H1 (cell line): ENCODE data around the gene TMEM30A. TPM values are rescaled to one million over a fixed set of nuclear protein-coding genes. Genes with fewer than 3 reads are reported as not detected.
A peak's percentile ranks its signal among the peaks of the same experiment; 100 is the strongest.

Source experiments
- CTCF ChIA-PET: fragments of 300-600 bp; sonication (Branson Sonifier 250); formaldehyde crosslinking; loops from one replicate; lab custom pipeline; 2021; ENCODE audit not compliant: partially characterized antibody; lab: Charles Lee
- POLR2A ChIA-PET: fragments of 300-600 bp; sonication (Branson Sonifier 250); formaldehyde crosslinking; loops from one replicate; lab custom pipeline; 2021; ENCODE audit warnings: inconsistent platforms; ENCODE audit not compliant: partially characterized antibody; lab: Charles Lee
- DNase-seq, 2 experiments: peaks; one replicate each; pipeline versions ENCODE4 v3.0.0 to v3.0.0-alpha.2; 2010 to 2022; ENCODE audit warnings: low spot score in 2 of 2, low read depth in 1 of 2, mixed read lengths in 1 of 2
- FAIRE-seq: peaks from 2 replicates; lab custom pipeline; 2011; peaks lifted over from hg19 to GRCh38; lab: Jason Lieb, UNC
- H2AFZ ChIP-seq: 2 replicates; pipeline ENCODE4 v1.8.1; 2012; ENCODE audit warnings: low read length, inconsistent platforms
- H2AK5ac ChIP-seq: 2 replicates; pipeline ENCODE4 v1.6.1; 2013; ENCODE audit warnings: low read depth, low read length
- H2BK120ac ChIP-seq: replicated peaks from 2 replicates; pipeline ENCODE3; 2013; ENCODE audit warnings: low read depth, low read length, inconsistent platforms
- H2BK12ac ChIP-seq: 2 replicates; pipeline ENCODE4 v1.6.1; 2013; ENCODE audit warnings: low read depth, low read length
- H2BK15ac ChIP-seq: 2 replicates; pipeline ENCODE4 v1.6.1; 2013; ENCODE audit warnings: low read length
- H2BK20ac ChIP-seq: 2 replicates; pipeline ENCODE4 v1.6.1; 2013; ENCODE audit warnings: low read length
- H2BK5ac ChIP-seq: 2 replicates; pipeline ENCODE4 v1.6.1; 2013; ENCODE audit warnings: low read depth, low read length
- H3K14ac ChIP-seq: 2 replicates; pipeline ENCODE4 v1.6.1; 2013; ENCODE audit warnings: inconsistent platforms; ENCODE audit not compliant: insufficient read length
- H3K18ac ChIP-seq: 2 replicates; pipeline ENCODE4 v1.6.1; 2013; ENCODE audit warnings: low read length; ENCODE audit errors: extremely low read depth
- H3K23ac ChIP-seq: 2 replicates; pipeline ENCODE4 v1.6.1; 2013; ENCODE audit warnings: inconsistent platforms; ENCODE audit not compliant: insufficient read length
- H3K23me2 ChIP-seq: 2 replicates; pipeline ENCODE4 v1.6.1; 2013; ENCODE audit warnings: low read depth, low read length
- H3K27ac ChIP-seq: 2 replicates; pipeline ENCODE4 v1.6.1; 2011; ENCODE audit warnings: low read depth, low read length, inconsistent platforms
- H3K27me3 ChIP-seq, 4 experiments: replicated peaks in 1 of 4; 1 replicate in 1 of 4; 2 replicates in 3 of 4; pipeline versions ENCODE4 v1.6.1 to v1.8.1; 2011 to 2013; ENCODE audit warnings: low read length in 3 of 4, mild to moderate bottlenecking in 3 of 4, inconsistent platforms in 2 of 4, mixed read lengths in 2 of 4, moderate library complexity in 1 of 4; ENCODE audit not compliant: control insufficient read depth in 3 of 4, insufficient read depth in 3 of 4; ENCODE audit errors: extremely low read depth in 1 of 4
- H3K36me3 ChIP-seq, 4 experiments: 2 replicates each; pipeline versions ENCODE4 v1.6.1 to v1.8.1; 2011 to 2013; ENCODE audit warnings: mild to moderate bottlenecking in 4 of 4, low read length in 3 of 4, moderate library complexity in 2 of 4, control low read depth in 1 of 4, inconsistent platforms in 1 of 4; ENCODE audit not compliant: insufficient read depth in 4 of 4, control insufficient read depth in 2 of 4
- H3K4ac ChIP-seq: replicated peaks from 2 replicates; pipeline ENCODE3; 2013; ENCODE audit warnings: low read length, low read depth, mixed read lengths, inconsistent platforms; ENCODE audit not compliant: insufficient read length
- H3K4me1 ChIP-seq, 4 experiments: replicated peaks in 1 of 4; 1 replicate in 1 of 4; 2 replicates in 3 of 4; pipeline versions ENCODE4 v1.6.1 to v1.8.1; 2011 to 2013; ENCODE audit warnings: low read length in 3 of 4, inconsistent platforms in 2 of 4, mixed read lengths in 1 of 4; ENCODE audit not compliant: insufficient read depth in 4 of 4, control insufficient read depth in 3 of 4
- H3K4me2 ChIP-seq, 2 experiments: 2 replicates each; pipeline versions ENCODE4 v1.6.1 to v1.8.1; 2011 to 2013; ENCODE audit warnings: low read depth in 2 of 2, low read length in 2 of 2, control low read depth in 1 of 2, inconsistent platforms in 1 of 2, mild to moderate bottlenecking in 1 of 2; ENCODE audit not compliant: insufficient read depth in 1 of 2
- H3K4me3 ChIP-seq, 4 experiments: fragments of 200-600, 300-600 bp in 1 of 4; sonication (generic), shearing (Covaris generic), sonication (Bioruptor Twin) in 1 of 4; 2 replicates each; pipeline versions ENCODE4 v1.5.1 to v1.8.1; 2011 to 2016; ENCODE audit warnings: low read length in 4 of 4, low read depth in 3 of 4, control low read depth in 2 of 4, inconsistent platforms in 2 of 4, mild to moderate bottlenecking in 2 of 4, mixed read lengths in 1 of 4, moderate library complexity in 1 of 4; ENCODE audit not compliant: insufficient read depth in 2 of 4; ENCODE audit errors: extremely low read depth in 1 of 4
- H3K56ac ChIP-seq: replicated peaks from 2 replicates; pipeline ENCODE3; 2013; ENCODE audit warnings: low read depth, mild to moderate bottlenecking, mixed read lengths, low read length, inconsistent platforms; ENCODE audit not compliant: insufficient read length
- H3K79me1 ChIP-seq: 2 replicates; pipeline ENCODE4 v1.6.1; 2013; ENCODE audit warnings: low read depth, low read length, control low read depth
- H3K79me2 ChIP-seq, 2 experiments: 2 replicates each; pipeline versions ENCODE4 v1.6.1 to v1.8.1; 2012 to 2013; ENCODE audit warnings: low read length in 2 of 2, mild to moderate bottlenecking in 2 of 2, inconsistent platforms in 1 of 2; ENCODE audit not compliant: insufficient read depth in 2 of 2, control insufficient read depth in 1 of 2
- H3K9ac ChIP-seq, 4 experiments: replicated peaks in 1 of 4; 1 replicate in 1 of 4; 2 replicates in 3 of 4; pipeline versions ENCODE4 v1.6.1 to v1.8.1; 2011 to 2013; ENCODE audit warnings: low read depth in 3 of 4, low read length in 3 of 4, control low read depth in 2 of 4, mild to moderate bottlenecking in 2 of 4, moderate library complexity in 2 of 4, inconsistent platforms in 1 of 4; ENCODE audit errors: extremely low read depth in 1 of 4
- H3K9me3 ChIP-seq, 2 experiments: 2 replicates each; pipeline versions ENCODE4 v1.6.1 to v1.8.1; 2012 to 2013; ENCODE audit warnings: mild to moderate bottlenecking in 2 of 2, moderate library complexity in 2 of 2, control low read depth in 1 of 2, inconsistent platforms in 1 of 2, low read depth in 1 of 2, low read length in 1 of 2, mixed read lengths in 1 of 2; ENCODE audit not compliant: insufficient read depth in 2 of 2
- H4K20me1 ChIP-seq, 2 experiments: replicated peaks in 1 of 2; 2 replicates each; pipeline versions ENCODE3 to v1.8.1; 2011 to 2013; ENCODE audit warnings: inconsistent platforms in 2 of 2, low read length in 2 of 2, mild to moderate bottlenecking in 1 of 2; ENCODE audit not compliant: insufficient read depth in 2 of 2, control insufficient read depth in 1 of 2
- H4K5ac ChIP-seq: 2 replicates; pipeline ENCODE4 v1.6.1; 2013; ENCODE audit warnings: low read length, low read depth, mixed read lengths, inconsistent platforms; ENCODE audit not compliant: insufficient read length
- H4K8ac ChIP-seq: 2 replicates; pipeline ENCODE4 v1.8.0; 2013; ENCODE audit warnings: mild to moderate bottlenecking, moderate library complexity, low read length, inconsistent platforms; ENCODE audit not compliant: insufficient read depth; ENCODE audit errors: extremely low read depth
- H4K91ac ChIP-seq: replicated peaks from 2 replicates; pipeline ENCODE3; 2013; ENCODE audit warnings: low read length, mixed read lengths, inconsistent platforms; ENCODE audit not compliant: insufficient read length
- MAFK ChIP-seq: IDR thresholded peaks from 2 replicates; pipeline ENCODE4 v1.6.1; 2012; ENCODE audit warnings: low read depth, mild to moderate bottlenecking, improper control_type of control experiment, low read length
- TEAD4 ChIP-seq: IDR thresholded peaks from 2 replicates; pipeline ENCODE4 v1.6.1; 2012; ENCODE audit warnings: low read depth, low read length, inconsistent platforms, mixed read lengths
- WGBS, 2 experiments: shearing (Covaris generic) in 1 of 2; methylation state at CpG; one replicate each; pipeline versions ENCODE4 v1.1.6 to v1.1.7; 2013 to 2015; ENCODE audit warnings: low lambda C conversion rate in 2 of 2, mixed read lengths in 2 of 2, inconsistent platforms in 1 of 2, low coverage in 1 of 2, missing lambda C conversion rate in 1 of 2; ENCODE audit not compliant: insufficient replicate concordance in 2 of 2, insufficient coverage in 1 of 2, insufficient read length in 1 of 2; ENCODE audit errors: extremely low coverage in 1 of 2, missing lambda C conversion rate in 1 of 2; 5-methylcytosine and 5-hydroxymethylcytosine counted together
- polyA plus RNA-seq, 7 experiments: library from polyadenylated mRNA; depleted of rRNA in 3 of 7; stranded (reverse) in 5 of 7; unstranded in 2 of 7; fragments of >200 nt in 5 of 7; fragments of 200-250 nt in 2 of 7; gene quantifications; 1 replicate in 5 of 7; 2 replicates in 1 of 7; 4 replicates in 1 of 7; pipeline versions ENCODE4 v1.2.1 to v1.2.3, GENCODE V29; 2011 to 2013; ENCODE audit warnings: missing spikeins in 2 of 7, mixed read lengths in 2 of 7
- total RNA-seq: library from RNA; stranded (reverse); fragmentation: NEBNext Ultra II Directional; extraction: Animal tissue kit (Norgen Biotek cat#: 25700); gene quantifications from 2 replicates; pipeline ENCODE4 v1.2.1, GENCODE V29; 2021

Gene TMEM30A
- total and polyA plus RNA-seq, 2 of the 8 experiments (the other 6 are each of a cell fraction or from before 2014, with no cell fraction given), result 10.5 to 71.0 TPM

DNA sequence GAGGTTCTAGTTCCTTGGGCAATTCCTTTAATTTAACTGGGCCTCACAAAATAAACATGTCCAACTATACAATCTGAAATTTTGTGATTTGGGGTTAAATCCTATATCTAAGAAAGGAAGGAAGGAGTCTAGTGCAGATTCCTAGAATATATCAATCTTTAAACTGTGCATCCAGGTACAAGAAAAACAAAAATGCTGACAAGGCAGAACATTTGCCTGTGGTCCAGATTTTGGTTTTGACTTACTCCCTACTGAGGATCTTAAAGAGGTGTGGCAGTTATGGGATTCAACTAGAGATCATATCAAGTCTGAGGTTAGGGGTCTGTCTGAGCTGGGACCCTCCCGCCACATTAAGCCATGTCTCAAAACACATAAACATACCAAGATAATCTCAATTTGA is 23.3 kb downstream of the TMEM30A start:
- no peak overlapping the region for H3K9ac ChIP-seq
- H3K79me2 ChIP-seq, result peaks cover 0 to 22% of the 10 kb centered on the region in 2 experiments; a peak in 2 of 4 replicates
- ChIA-PET POLR2A (interaction anchor here (1.2 to 1.5 kb wide), 2 partner anchors 10 to 23 kb away, joined by 4 read pairs; partner anchors contain the start of gene TMEM30A), CTCF (interaction anchor here (0.6 to 1.2 kb wide), 2 partner anchors 14 to 749 kb away, joined by 3 read pairs; no protein-coding TSS in a partner anchor)
- H2BK120ac ChIP-seq, result no peak overlapping the region
- no peak overlapping the region for H2BK20ac ChIP-seq
- H3K56ac ChIP-seq, result no peak overlapping the region
- H3K4me2 ChIP-seq, result no peak overlapping the region
- no peak overlapping the region for H3K14ac ChIP-seq
- no peak overlapping the region for H3K27ac ChIP-seq
- H3K9me3 ChIP-seq, result no peaks in the 10 kb centered on the region
- no peaks in the 10 kb centered on the region for H3K79me1 ChIP-seq
- peaks cover 2 to 42% (median 9%) of the 10 kb centered on the region in 4 experiments; a peak in 6 of 8 replicates for H3K36me3 ChIP-seq
- no peak overlapping the region for H4K8ac ChIP-seq
- no peak overlapping the region for H2BK5ac ChIP-seq
- FAIRE-seq (no peak), DNase-seq (no peak)
- no peak overlapping the region for H3K23ac ChIP-seq
- H3K4me3 ChIP-seq, result no peak overlapping the region
- no peak overlapping the region for H4K5ac ChIP-seq
- WGBS, 2 experiments, result 89% methylated on average over 1 of the region's 1 CpG; no CpG with 5 or more reads in 1 of the 2 experiments
- no peaks in the 10 kb centered on the region for H3K23me2 ChIP-seq
- H2BK12ac ChIP-seq, result no peak overlapping the region
- no peak overlapping the region for H3K18ac ChIP-seq
- H3K4me1 ChIP-seq, result no peaks in the 10 kb centered on the region
- no peak overlapping the region for H2BK15ac ChIP-seq
- H2AFZ ChIP-seq, result no peak overlapping the region
- no peak overlapping the region for H3K4ac ChIP-seq
- TF ChIP-seq TEAD4 (no peak), MAFK (peak; percentile 88)
- no peaks in the 10 kb centered on the region for H3K27me3 ChIP-seq
- H4K91ac ChIP-seq, result no peak overlapping the region
- H2AK5ac ChIP-seq, result no peak overlapping the region
- no peaks in the 10 kb centered on the region for H4K20me1 ChIP-seq
